Effector memory CD4-positive, alpha-beta T cell (primary cell): ENCODE measurements around the gene RNF25.
A peak's percentile ranks its signal among the peaks of the same experiment; 100 is the strongest.

ENCODE experiments used
- DNase-seq, 3 donors: peaks; one replicate each; pipeline ENCODE4 v3.0.0-alpha.2; 2020
- H3K27ac ChIP-seq: 2 replicates; pipeline ENCODE4 v1.7.0; 2013; ENCODE audit warnings: mild to moderate bottlenecking, low read length, moderate library complexity; ENCODE audit not compliant: insufficient read depth, poor library complexity, severe bottlenecking
- H3K27me3 ChIP-seq: replicated peaks from 2 replicates; pipeline ENCODE4 v1.7.0; 2013; ENCODE audit warnings: mild to moderate bottlenecking, low read length; ENCODE audit not compliant: insufficient read depth, control insufficient read depth, poor library complexity, severe bottlenecking
- H3K36me3 ChIP-seq: 2 replicates; pipeline ENCODE4 v1.7.0; 2013; ENCODE audit warnings: mild to moderate bottlenecking, low read length, moderate library complexity; ENCODE audit not compliant: control insufficient read depth, insufficient read depth
- H3K4me1 ChIP-seq: 2 replicates; pipeline ENCODE4 v1.7.0; 2013; ENCODE audit warnings: low read length, mild to moderate bottlenecking; ENCODE audit not compliant: control insufficient read depth, insufficient read depth, poor library complexity, severe bottlenecking
- H3K4me3 ChIP-seq: 2 replicates; pipeline ENCODE4 v1.7.0; 2013; ENCODE audit warnings: low read length, low read depth, mild to moderate bottlenecking; ENCODE audit not compliant: insufficient read depth, poor library complexity, severe bottlenecking
- H3K9me3 ChIP-seq: 2 replicates; pipeline ENCODE4 v1.7.0; 2013; ENCODE audit warnings: mild to moderate bottlenecking, low read length, moderate library complexity; ENCODE audit not compliant: control insufficient read depth

The RNF25 gene

GRCh38 chr2:218655751-218656150, 16.1 kb downstream of the RNF25 start:
- DNase-seq: no peak
- Histone ChIP-seq H3K9me3 (no peaks in the 10 kb centered on the region), H3K4me1 (peaks cover 8% of the 10 kb centered on the region), H3K36me3 (peaks cover 48% of the 10 kb centered on the region), H3K4me3 (no peak overlapping the region), H3K27ac (no peak overlapping the region), H3K27me3 (no peaks in the 10 kb centered on the region)

GRCh38 chr2:218648787-218649100, 23.1 kb downstream of the RNF25 start:
- no peak overlapping the region for H3K27ac ChIP-seq
- no peak overlapping the region for H3K4me3 ChIP-seq
- no peaks in the 10 kb centered on the region for H3K9me3 ChIP-seq
- peaks cover 84% of the 10 kb centered on the region for H3K36me3 ChIP-seq
- no peak for DNase-seq
- H3K4me1 ChIP-seq: peaks cover 3% of the 10 kb centered on the region
- H3K27me3 ChIP-seq: no peaks in the 10 kb centered on the region

DNA sequence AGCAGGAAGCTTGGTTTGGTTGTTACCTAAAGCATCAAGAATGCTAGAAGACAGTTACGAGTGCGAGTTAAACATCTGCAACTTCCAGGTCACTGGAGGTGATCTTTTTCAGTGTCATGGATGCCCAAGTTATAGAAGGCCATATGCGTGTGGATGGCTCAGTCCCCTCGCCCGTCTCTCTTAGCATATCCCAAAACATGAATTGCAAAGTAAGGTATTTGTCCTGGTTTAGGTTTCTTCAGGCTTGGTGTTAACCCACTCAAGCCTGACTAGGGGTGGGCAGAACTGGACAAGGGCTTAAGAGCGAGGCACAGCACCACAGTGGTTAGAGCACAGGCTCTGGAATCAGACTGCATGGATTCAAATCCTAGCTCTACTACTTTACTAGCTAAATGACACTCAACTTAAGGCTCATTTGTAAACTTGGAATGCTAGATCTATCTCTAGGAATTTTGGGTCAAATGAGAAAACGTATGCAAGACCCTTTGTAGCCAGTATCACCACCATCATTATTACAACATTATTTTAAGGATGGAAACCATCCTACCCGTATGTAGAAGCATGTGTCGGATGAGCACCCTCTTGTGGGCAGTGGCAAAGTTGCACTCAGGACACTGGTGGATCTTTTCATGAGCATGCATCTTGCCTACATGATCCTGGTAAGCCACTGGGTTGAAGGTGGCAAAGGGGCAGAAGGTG, 23.6 kb downstream of the RNF25 start:
- H3K36me3 ChIP-seq: peaks cover 86% of the 10 kb centered on the region
- H3K27ac ChIP-seq: no peak overlapping the region
- H3K4me1 ChIP-seq: peaks cover 3% of the 10 kb centered on the region
- no peaks in the 10 kb centered on the region for H3K9me3 ChIP-seq
- H3K4me3 ChIP-seq: no peak overlapping the region
- H3K27me3 ChIP-seq: no peaks in the 10 kb centered on the region
- peak in 1 of 3 donors; percentile 23 for DNase-seq

- Histone ChIP-seq H3K27me3 (no peaks in the 10 kb centered on the region), H3K4me1 (peaks cover 3% of the 10 kb centered on the region), H3K36me3 (peaks cover 86% of the 10 kb centered on the region), H3K9me3 (no peaks in the 10 kb centered on the region), H3K27ac (no peak overlapping the region), H3K4me3 (no peak overlapping the region)
- DNase-seq: no peak
These were observed 26.7 kb downstream of the RNF25 start for GRCh38 chr2:218645126-218645525.

GRCh38 chr2:218644721-218645120, 27.1 kb downstream of the RNF25 start:
- Histone ChIP-seq H3K36me3 (peaks cover 85% of the 10 kb centered on the region), H3K9me3 (no peaks in the 10 kb centered on the region), H3K4me1 (peaks cover 3% of the 10 kb centered on the region), H3K4me3 (no peak overlapping the region), H3K27me3 (no peaks in the 10 kb centered on the region), H3K27ac (no peak overlapping the region)
- DNase-seq: no peak

GRCh38 chr2:218643751-218644310, 28.0 kb downstream of the RNF25 start:
- DNase-seq: no peak
- peaks cover 83% of the 10 kb centered on the region for H3K36me3 ChIP-seq
- no peak overlapping the region for H3K4me3 ChIP-seq
- no peaks in the 10 kb centered on the region for H3K27me3 ChIP-seq
- H3K9me3 ChIP-seq: no peaks in the 10 kb centered on the region
- no peak overlapping the region for H3K27ac ChIP-seq
- peaks cover 3% of the 10 kb centered on the region for H3K4me1 ChIP-seq

DNA sequence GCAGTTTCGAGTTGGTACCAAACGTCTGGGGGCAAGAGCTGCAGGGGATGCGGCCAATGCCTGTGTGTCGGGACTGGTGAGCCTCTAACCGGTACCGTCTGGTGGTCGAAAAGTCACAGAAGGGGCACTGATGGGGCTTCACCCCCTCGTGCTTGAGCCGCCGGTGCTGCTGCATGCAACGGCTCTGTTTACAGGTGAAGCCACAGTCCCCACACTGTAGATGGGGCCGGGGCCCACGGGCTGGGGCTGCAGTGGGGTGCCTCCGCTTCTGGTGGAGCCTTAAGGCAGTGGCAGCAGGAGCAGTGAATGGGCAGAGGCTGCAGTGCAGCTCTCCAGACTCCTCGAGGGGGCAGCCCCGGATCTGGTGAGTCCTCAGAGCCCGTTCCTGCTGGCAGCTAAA, 29.0 kb downstream of the RNF25 start:
- peaks cover 84% of the 10 kb centered on the region for H3K36me3 ChIP-seq
- DNase-seq: no peak
- H3K27me3 ChIP-seq: no peaks in the 10 kb centered on the region

GRCh38 chr2:218642121-218642656, 29.6 kb downstream of the RNF25 start:
- H3K27me3 ChIP-seq: no peaks in the 10 kb centered on the region
- H3K27ac ChIP-seq: no peak overlapping the region
- H3K36me3 ChIP-seq: peaks cover 85% of the 10 kb centered on the region
- no peaks in the 10 kb centered on the region for H3K4me1 ChIP-seq
- no peak overlapping the region for H3K4me3 ChIP-seq
- H3K9me3 ChIP-seq: no peaks in the 10 kb centered on the region
- no peak for DNase-seq

More for the DNA sequence above, 29.0 kb downstream of the RNF25 start:
- Histone ChIP-seq H3K4me1 (peaks cover 3% of the 10 kb centered on the region), H3K4me3 (no peak overlapping the region), H3K9me3 (no peaks in the 10 kb centered on the region), H3K27ac (no peak overlapping the region)

- Histone ChIP-seq H3K27me3 (no peaks in the 10 kb centered on the region), H3K4me1 (no peaks in the 10 kb centered on the region), H3K4me3 (no peak overlapping the region), H3K36me3 (peaks cover 77% of the 10 kb centered on the region), H3K27ac (no peak overlapping the region), H3K9me3 (no peaks in the 10 kb centered on the region)
- DNase-seq: no peak
These were observed 33.4 kb downstream of the RNF25 start for GRCh38 chr2:218638372-218638771.

DNA sequence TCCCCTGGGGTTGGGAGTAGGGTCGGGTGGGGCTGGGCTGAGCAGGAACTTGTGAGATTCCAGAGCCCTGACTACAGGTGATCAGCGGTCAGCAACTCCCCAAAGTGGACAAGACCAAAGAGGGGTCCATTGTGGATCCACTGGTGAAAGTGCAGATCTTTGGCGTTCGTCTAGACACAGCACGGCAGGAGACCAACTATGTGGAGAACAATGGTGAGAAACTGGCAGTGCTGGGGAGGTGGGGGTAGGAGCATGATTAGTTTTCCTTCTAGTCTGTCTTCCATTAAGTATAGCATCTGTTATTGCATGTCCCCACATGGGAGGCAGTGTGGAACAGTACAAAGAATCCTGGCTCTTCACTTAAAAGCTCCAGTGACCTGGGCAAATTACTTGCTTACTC, 36.1 kb downstream of the RNF25 start:
- no peak for DNase-seq
- H3K4me1 ChIP-seq: no peaks in the 10 kb centered on the region
- H3K27ac ChIP-seq: no peak overlapping the region
- H3K9me3 ChIP-seq: no peaks in the 10 kb centered on the region
- peaks cover 56% of the 10 kb centered on the region for H3K36me3 ChIP-seq
- no peaks in the 10 kb centered on the region for H3K27me3 ChIP-seq
- H3K4me3 ChIP-seq: no peak overlapping the region
